ENCODE results near the gene EVX1.

Gene EVX1

DNA sequence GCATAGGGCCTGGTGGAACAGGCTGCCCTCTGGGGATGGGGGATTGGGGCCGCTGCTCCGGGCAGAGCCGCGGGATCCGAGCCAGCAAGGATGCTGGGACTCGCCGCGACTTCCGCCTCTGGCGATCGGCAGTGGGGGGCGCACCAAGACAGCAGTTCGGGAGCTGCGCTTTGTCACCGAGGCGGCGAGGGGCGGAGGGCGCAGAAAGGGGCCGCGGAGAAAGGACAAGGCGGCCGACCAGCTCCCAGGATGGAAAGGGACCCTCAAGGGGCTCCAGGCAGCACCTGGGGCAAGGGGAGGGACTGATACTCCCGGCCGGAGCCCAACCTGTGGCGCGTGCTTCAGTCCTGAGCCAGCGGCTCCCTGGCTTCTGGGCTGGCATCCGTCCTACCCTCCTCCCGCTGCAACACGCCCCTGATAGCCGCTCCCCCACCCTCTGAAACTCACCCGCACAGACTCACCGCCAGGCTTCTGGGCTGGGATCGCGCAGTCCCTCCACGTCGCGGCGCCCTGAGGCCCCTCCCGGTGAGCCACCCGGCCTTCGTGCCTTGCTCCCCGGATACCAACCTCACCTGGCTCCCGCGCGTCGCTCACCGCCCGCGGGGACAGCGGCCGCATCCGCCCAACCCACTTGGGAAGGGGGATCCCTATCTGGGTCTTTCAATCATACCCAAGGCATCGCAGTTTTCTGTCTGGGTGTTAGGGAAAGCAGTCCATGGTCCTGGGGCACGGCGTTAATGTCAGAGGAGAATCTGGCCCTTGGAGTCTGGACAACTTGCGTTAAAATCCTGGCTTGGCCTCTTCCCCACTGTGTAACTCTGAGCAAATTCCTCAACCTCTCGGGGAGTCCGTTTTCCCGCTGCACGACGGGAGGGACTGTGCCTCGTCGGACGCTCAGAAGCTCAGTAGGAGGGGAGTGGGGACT is 7.0 kb upstream of the EVX1 start:
- peak; percentile 46 for DNase-seq

GRCh38 chr7:27237735-27238334 is 4.8 kb upstream of the EVX1 start:
- DNase-seq: peak; percentile 21

DNA sequence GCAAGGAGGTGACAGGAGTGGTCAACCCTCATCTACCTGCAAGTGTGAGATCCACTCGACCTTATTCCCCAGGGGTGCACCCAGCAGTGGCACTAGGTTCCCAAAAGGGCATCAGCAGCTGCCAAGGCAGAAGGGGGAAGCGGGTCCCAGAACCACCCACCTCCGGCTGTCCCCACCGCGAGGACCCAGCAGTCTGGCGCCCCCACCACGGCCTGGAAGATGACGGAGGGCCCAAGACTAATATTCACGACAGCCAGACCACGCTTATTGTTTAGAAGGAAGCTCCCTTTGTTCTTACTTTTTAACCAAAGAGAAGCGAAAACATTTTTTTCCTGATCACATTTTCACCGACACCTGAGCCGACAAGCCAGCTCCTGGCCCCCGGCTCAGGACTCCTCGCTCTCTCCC is 3.6 kb upstream of the EVX1 start:
- no peak for DNase-seq

DNA sequence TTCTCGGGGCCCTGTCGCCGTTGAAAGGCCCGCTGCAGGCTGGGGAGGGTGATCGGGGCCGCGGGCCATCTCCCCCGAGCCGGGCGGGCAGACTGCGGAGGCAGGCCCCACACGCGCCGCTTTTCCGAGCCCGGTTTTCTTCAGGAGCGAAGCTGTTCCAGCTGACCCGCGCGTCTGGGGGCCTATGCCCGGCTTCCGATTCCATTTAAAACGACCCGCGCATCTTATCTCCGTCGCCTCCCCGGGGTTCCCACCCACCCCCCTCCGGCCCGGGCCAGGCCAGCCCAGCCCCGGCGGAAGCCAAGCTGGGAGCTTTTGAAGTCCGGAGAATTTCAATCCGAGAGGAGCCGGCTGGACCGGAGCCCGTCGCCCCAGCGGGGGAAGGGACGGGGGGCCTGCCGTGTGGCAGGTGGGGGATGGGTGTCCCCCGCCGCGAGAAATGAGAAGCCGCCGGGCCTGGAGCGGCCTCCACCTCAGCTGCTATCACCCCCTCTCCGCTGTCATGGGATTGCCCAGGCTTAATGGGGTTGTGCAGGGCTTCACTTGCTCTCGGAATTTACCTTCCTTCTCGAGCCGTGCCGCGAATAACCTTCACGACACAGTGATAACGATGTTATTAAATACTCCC is 3.1 kb upstream of the EVX1 start:
- DNase-seq: no peak

- DNase-seq: no peak
Observed at GRCh38 chr7:27240015-27240731, 2.4 kb upstream of the EVX1 start.

DNA sequence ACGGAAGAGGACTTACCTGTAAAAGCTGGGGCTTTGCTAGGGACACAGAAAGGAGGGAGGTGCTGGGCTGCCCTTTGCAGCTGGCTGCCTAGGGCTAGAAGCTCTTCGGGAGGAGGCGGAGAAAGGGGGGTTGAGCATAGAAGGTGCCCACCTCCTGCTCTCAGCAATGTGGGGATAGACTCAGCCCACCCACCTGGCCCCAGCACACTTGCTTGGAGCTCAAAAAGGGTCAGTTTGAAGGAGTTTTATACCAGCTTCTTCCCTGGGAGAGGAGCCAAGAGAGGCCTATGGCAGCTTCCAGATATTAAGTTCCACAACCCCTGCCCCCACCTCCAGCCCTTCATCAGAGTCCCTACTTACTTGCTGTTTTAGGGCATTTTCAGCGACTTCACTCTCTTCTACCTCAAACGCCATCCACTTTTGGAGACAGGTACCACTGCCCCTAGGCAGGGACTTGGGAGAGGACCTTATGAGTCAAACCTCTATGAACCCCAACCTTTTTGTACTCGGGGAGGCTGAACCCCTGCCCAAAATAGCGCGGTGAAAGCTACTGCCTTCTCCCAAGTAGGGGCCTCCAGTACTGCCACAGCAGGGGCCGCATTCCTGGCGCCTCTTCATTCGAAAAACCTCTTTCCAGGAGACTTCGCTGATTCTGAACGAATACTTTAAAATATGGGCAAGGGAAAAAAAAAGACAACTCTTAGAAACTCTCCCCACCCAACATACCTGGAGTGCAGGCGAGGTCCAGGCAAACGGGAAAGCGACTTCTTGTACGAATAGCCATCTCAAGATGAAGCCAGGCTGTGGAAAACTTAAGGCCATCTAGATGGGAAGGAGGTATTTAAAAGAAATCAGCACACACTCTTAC is 1.2 kb upstream of the EVX1 start:
- DNase-seq: no peak

GRCh38 chr7:27242154-27242553 is 448 bp upstream of the EVX1 start:
- DNase-seq: no peak

GRCh38 chr7:27243340-27244163 is 950 bp downstream of the EVX1 start:
- no peak for DNase-seq

GRCh38 chr7:27244488-27245123 is 2.0 kb downstream of the EVX1 start:
- DNase-seq: no peak

DNA sequence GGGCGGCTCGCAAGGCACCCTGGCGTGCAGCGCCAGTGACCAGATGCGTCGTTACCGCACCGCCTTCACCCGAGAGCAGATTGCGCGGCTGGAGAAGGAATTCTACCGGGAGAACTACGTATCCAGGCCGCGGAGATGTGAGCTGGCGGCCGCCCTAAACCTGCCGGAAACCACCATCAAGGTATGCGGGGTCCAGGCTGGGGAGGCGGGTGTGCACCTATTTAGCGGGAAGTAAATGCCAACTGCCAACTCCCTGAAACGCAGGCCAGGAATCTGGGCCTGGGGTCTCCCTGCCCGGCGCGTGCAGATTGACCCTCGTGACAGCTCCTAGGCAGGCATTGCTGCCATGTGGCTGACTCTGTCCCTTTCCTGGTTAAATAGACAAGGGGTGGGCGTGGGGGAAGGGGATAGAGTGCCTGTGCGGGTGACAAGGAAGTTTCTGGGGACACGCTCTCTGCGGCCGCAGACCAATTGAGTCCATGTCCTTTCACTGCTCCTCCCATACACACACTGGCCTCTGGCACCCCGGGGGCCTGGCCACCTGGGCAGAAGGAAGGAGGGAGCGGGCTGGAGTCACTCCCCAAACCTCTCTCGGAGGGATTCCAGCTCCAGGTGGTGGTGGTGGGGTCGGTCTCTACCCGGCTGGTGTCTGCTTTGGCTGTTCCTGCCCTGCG is 2.7 kb downstream of the EVX1 start:
- DNase-seq: no peak

DNA sequence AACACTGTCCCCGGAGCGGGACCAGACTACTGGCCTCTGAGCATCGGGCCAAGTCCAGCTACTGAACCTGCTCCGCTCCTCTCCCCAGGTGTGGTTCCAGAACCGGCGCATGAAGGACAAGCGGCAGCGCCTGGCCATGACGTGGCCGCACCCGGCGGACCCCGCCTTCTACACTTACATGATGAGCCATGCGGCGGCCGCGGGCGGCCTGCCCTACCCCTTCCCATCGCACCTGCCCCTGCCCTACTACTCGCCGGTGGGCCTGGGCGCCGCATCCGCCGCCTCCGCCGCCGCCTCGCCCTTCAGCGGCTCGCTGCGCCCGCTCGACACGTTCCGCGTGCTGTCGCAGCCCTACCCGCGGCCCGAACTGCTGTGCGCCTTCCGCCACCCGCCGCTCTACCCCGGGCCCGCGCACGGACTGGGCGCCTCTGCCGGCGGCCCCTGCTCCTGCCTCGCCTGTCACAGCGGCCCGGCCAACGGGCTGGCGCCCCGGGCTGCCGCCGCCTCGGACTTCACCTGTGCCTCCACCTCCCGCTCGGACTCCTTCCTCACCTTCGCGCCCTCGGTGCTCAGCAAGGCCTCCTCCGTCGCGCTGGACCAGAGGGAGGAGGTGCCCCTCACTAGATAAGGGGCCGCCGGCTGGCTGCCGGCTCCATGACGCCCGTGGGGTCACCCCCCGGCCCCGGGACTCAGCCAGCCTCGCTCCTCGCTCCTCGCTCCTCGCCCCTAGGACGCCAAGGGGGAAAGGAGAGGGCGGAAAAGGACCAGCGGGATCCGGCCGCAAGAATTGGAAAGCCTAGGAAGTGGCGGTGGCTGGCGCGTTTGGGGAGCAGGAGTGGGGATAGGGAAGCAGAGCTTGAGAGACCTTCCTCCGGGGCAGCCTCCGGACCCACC is 3.4 kb downstream of the EVX1 start:
- DNase-seq: no peak

DNA sequence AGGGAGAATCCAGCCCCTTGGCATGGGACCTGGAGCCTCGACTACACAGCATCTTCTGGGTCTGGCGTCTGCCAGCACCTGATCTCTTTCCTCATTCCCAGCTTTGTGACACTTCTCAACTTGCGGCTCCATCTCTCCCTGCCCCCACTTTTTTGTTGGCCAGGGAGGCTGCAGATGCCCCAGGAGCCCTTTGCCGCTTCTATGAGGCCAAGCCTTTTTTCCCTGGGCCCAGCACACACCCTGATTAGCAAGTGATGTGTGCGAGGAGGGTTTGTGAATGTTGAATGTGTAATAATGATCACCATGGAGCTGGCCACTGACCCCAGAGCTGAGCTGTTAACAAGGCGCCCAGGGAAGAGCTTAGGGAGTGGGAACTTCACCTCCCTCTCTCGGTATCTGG is 4.4 kb downstream of the EVX1 start:
- DNase-seq: no peak

DNA sequence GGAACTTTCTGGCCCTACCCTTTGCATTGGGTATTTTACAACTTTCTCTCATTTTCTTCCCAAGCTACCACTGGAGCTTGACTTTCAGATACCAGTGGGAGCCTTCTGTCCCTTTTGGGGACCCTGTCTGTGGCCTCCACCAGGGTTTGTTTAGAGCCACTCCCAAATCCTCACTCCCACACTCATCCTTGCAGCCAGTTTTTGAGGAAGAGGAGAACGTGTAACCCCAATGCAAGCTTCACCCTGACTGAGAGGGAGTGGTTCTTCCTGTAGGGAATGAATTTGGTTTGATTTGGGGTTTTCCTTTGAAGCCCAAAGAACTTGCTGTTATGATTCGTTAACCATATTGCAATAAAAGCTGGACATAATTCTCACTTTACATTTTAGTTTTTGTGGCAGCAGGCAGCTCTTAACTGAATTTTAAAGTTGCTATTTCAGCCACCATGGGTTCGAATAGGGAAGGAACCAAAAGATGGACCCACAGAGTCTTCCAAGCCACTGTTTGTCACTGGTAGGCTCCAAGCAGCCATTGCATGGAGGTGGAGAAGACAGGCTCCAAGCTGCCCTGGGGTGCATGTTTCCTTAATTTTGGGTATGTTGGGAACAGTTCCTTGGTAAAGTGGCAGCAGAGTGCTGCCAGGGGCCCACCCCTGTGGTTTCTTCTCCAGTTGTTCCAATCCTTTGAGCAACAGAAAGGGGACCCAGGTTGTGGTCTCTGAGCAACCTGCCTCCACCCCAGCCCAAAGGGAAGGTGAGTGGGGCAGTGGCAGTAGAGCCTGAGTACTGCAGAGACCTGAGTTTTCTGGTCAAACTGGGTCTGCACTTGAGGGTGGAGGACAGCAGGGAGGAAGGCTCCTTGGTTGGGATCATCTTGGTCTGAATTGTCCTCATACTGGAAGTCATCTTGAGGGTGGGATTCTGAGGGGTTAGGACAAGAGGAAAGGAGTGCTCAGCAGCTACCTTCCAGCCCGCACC is 5.1 kb downstream of the EVX1 start:
- no peak for DNase-seq

DNA sequence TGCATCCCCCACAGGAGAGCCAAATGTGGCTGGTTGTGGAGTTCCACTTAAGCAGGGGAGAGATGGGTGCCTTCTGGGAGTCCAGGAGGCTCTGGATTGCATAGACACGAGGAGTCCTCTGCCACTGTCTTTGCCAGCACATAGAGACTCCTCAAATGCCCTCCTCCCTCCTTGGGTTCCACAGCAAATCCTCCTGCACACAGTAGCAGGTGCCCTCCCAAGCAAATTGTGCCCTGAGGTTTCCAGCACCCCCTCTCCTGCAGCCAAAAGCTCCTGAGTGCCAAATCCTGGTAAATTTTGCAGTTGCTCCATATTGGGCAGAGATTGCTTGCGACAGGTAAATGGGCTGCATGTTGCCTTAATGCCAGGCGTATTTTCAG is 5.8 kb downstream of the EVX1 start:
- DNase-seq: no peak

- no peak for DNase-seq
Observed at GRCh38 chr7:27248911-27249723, 6.5 kb downstream of the EVX1 start.

GRCh38 chr7:27249724-27250556 is 7.3 kb downstream of the EVX1 start:
- DNase-seq: no peak
